Calu3 (cell line): Measurements from ENCODE around the gene DOK7. TPM values are rescaled to one million over a fixed set of nuclear protein-coding genes. Genes with fewer than 3 reads are reported as not detected.

Experiments used
- BruUV-seq: library from RNA; stranded (reverse); fragments of 400-500 nt; replicated peaks from 2 replicates; lab custom pipeline; 2021; lab: Mats Ljungman, UMichigan
- CTCF ChIA-PET: fragments of 300-600 bp; sonication (Branson Sonifier 250); formaldehyde crosslinking; loops from one replicate; lab custom pipeline; 2022; ENCODE audit warnings: antibody characterized with exemption; lab: Charles Lee
- DNase-seq: peaks from one replicate; pipeline ENCODE4 v3.0.0; 2022
- H3K27ac Mint-ChIP-seq: one replicate; pipeline ENCODE4 v1.8.0; 2022; ENCODE audit warnings: mixed read lengths; ENCODE audit not compliant: unreplicated experiment
- H3K27me3 Mint-ChIP-seq: one replicate; pipeline ENCODE4 v1.8.0; 2022; ENCODE audit warnings: mixed read lengths; ENCODE audit not compliant: unreplicated experiment
- H3K36me3 Mint-ChIP-seq: one replicate; pipeline ENCODE4 v1.8.0; 2022; ENCODE audit warnings: mild to moderate bottlenecking, moderate library complexity, mixed read lengths; ENCODE audit not compliant: insufficient read depth, unreplicated experiment
- H3K4me1 Mint-ChIP-seq: one replicate; pipeline ENCODE4 v1.8.0; 2022; ENCODE audit warnings: mild to moderate bottlenecking, low read depth, mixed read lengths; ENCODE audit not compliant: unreplicated experiment
- H3K4me3 Mint-ChIP-seq: one replicate; pipeline ENCODE4 v1.8.0; 2022; ENCODE audit warnings: mild to moderate bottlenecking, low read depth, moderate library complexity, mixed read lengths; ENCODE audit not compliant: unreplicated experiment
- H3K9me3 Mint-ChIP-seq: one replicate; pipeline ENCODE4 v1.8.0; 2022; ENCODE audit warnings: low read depth, mixed read lengths; ENCODE audit not compliant: unreplicated experiment
- intact Hi-C: fragments of 100-400 bp; cut with micrococcal nuclease; formaldehyde crosslinking; loops from one replicate; pipeline ENCODE4 v1.10.0; 2022; ENCODE audit not compliant: unreplicated experiment
- total RNA-seq: library from RNA; stranded (reverse); gene quantifications from 2 replicates; pipeline ENCODE4 v1.2.3, GENCODE V29; 2022
- TF ChIP-seq, protein P1 (sequence below): fragments of 200-600 bp; IDR thresholded peaks from one replicate; pipeline ENCODE4 v1.8.0; 2022; ENCODE audit warnings: antibody characterized with exemption; ENCODE audit not compliant: unreplicated experiment

Gene DOK7
- total RNA-seq, 1 experiment from 2014 or later, result 2.7 TPM

DNA sequence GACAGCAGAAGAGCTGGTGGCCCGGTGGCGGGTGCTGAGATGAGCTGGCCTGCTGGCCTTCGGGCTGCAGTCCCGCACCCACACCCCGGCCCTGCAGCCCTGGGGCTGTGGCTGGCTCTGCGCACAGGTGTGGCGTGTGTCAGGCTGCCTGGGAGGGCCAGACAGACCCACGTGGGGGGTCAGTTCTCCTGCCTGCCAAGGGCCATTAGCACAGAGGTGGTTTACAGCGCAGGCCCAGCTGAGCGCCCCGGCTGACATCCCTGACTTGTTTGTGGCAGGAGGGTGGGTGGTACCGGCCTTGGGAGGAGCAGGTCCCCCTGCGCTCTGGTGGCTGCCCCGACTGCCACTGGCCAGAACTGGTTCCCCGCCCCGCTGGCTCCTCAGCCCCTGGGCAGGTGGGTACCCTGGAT, 30.7 kb upstream of the DOK7 start:
- H3K36me3 Mint-ChIP-seq, result no peaks in the 10 kb centered on the region
- TF ChIP-seq, protein P1, sequence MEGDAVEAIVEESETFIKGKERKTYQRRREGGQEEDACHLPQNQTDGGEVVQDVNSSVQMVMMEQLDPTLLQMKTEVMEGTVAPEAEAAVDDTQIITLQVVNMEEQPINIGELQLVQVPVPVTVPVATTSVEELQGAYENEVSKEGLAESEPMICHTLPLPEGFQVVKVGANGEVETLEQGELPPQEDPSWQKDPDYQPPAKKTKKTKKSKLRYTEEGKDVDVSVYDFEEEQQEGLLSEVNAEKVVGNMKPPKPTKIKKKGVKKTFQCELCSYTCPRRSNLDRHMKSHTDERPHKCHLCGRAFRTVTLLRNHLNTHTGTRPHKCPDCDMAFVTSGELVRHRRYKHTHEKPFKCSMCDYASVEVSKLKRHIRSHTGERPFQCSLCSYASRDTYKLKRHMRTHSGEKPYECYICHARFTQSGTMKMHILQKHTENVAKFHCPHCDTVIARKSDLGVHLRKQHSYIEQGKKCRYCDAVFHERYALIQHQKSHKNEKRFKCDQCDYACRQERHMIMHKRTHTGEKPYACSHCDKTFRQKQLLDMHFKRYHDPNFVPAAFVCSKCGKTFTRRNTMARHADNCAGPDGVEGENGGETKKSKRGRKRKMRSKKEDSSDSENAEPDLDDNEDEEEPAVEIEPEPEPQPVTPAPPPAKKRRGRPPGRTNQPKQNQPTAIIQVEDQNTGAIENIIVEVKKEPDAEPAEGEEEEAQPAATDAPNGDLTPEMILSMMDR, result no peak
- H3K4me3 Mint-ChIP-seq, result no peak overlapping the region
- no peak overlapping the region for H3K27ac Mint-ChIP-seq
- no peak for DNase-seq
- CTCF ChIA-PET, result no interaction called here
- no TSS peak for BruUV-seq
- intact Hi-C loops, result no loop called here
- H3K9me3 Mint-ChIP-seq, result no peaks in the 10 kb centered on the region
- no peaks in the 10 kb centered on the region for H3K27me3 Mint-ChIP-seq
- no peaks in the 10 kb centered on the region for H3K4me1 Mint-ChIP-seq

DNA sequence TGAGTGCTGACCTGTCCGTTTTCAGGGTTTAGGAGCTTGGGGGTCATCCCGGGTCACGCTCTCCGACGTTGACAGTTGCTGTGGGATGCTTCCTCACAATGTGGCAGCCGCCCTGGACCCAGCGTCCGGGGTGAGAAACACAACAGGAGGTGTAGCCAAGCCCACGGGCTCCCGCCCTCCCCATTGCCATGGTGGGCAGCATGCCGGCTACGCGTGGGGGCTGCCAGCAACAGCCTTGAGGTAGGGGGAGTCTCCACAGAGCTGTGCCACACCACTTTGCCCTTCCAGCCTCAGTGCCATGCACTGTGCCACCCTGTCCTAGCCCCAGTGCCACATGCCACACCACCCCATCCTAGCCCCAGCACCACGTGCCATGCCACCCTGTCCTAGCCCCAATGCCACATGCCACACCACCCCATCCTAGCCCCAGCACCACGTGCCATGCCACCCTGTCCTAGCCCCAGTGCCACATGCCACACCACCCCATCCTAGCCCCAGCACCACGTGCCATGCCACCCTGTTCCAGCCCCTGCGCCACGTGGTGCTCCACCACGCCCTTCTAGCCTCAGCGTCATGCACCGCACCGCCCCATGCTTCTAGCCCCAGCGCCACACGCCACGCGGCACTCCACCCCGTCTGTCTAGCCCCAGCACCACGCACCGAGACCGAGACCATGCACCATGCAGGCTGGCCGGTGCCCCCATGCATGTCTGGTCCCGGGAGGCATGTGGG, 29.8 kb upstream of the DOK7 start:
- Mint-ChIP-seq H3K27me3 (no peaks in the 10 kb centered on the region), H3K9me3 (no peaks in the 10 kb centered on the region), H3K36me3 (no peaks in the 10 kb centered on the region), H3K4me3 (no peak overlapping the region), H3K4me1 (no peaks in the 10 kb centered on the region), H3K27ac (no peak overlapping the region)
- no TSS peak for BruUV-seq
- CTCF ChIA-PET, result no interaction called here
- no peak for DNase-seq
- TF ChIP-seq, protein P1, result no peak
- intact Hi-C loops, result no loop called here

DNA sequence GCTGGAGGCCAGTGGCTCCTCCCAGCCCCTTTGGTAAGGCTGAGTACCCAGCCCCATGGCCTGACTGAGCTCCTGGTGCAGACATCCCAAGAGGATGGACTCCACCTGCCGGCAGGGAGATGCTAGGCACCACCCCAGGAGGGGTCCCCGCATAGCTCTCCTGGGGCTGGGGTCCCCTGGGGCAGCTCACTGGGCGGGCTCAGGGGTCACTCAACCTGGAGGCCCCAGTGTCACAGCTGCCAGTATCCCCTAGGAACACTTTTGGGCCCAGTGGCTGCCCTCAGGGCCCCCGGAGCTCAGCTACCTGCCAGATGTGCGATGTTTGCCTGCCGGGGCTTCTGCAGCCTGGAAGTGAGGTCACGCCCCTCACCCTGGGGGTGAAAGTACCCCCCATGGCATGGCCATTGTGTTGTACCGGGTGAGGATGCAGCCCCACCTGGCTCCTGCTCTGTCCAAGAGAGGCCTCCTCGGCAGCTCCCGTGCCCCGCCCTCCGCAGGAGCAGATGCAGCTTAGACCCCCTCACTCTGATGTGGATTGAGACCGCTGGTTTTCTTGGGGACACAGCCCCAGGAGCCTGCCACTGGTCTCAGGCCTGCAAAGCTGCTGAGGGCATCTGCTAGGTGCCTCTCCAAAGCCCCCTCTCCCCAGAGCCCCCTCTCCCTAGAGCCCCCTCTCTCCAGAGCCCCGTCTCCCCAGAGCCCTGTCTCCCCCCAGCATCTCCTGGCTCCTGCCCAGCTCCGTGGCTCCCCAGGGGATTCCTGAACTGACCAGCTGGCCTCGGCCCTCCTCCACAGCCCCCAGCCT, 28.0 kb upstream of the DOK7 start:
- Mint-ChIP-seq H3K36me3 (no peaks in the 10 kb centered on the region), H3K4me1 (no peaks in the 10 kb centered on the region)
- no TSS peak for BruUV-seq

DNA sequence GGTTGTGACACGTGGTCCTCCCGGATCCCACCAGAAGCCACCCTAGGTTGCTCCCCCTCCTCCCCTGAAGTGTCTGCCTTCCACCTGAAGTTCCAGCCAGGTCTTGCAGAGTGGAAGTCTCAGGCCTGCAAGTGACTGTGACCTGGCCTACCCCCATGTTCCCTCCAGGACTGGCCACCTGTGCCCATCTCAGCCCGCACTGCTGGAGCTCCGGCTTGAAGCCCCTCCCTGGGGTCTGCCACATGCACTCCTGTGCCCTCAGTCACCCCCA, 27.5 kb upstream of the DOK7 start:
- no peak overlapping the region for H3K4me3 Mint-ChIP-seq
- no peak for DNase-seq
- BruUV-seq, result no TSS peak
- intact Hi-C loops, result no loop called here
- no peaks in the 10 kb centered on the region for H3K9me3 Mint-ChIP-seq
- H3K36me3 Mint-ChIP-seq, result no peaks in the 10 kb centered on the region
- CTCF ChIA-PET, result no interaction called here
- no peaks in the 10 kb centered on the region for H3K4me1 Mint-ChIP-seq
- TF ChIP-seq, protein P1, result no peak
- no peaks in the 10 kb centered on the region for H3K27me3 Mint-ChIP-seq
- no peak overlapping the region for H3K27ac Mint-ChIP-seq

More for the DNA sequence above, 28.0 kb upstream of the DOK7 start:
- DNase-seq, result no peak
- CTCF ChIA-PET, result no interaction called here
- Mint-ChIP-seq H3K4me3 (no peak overlapping the region), H3K27me3 (no peaks in the 10 kb centered on the region), H3K27ac (no peak overlapping the region), H3K9me3 (no peaks in the 10 kb centered on the region)
- intact Hi-C loops, result no loop called here
- TF ChIP-seq, protein P1, result no peak
